Large intestine (tissue), 3 donors: ENCODE measurements around the gene DAGLA. TPM values are rescaled to one million over a fixed set of nuclear protein-coding genes. Genes with fewer than 3 reads are reported as not detected.

Experiments used
- DNase-seq, 2 donors: peaks; one replicate each; pipeline versions ENCODE4 v3.0.0 to v3.0.0-alpha.2; 2013
- H3K27ac ChIP-seq: one replicate; pipeline ENCODE4 v1.5.1; 2013; ENCODE audit warnings: low read length
- H3K27me3 ChIP-seq: 2 replicates; pipeline ENCODE4 v1.6.1; 2013; ENCODE audit warnings: low read length; ENCODE audit not compliant: control insufficient read depth, insufficient read depth
- H3K36me3 ChIP-seq: 2 replicates; pipeline ENCODE4 v1.6.1; 2013; ENCODE audit warnings: low read length; ENCODE audit not compliant: control insufficient read depth, insufficient read depth
- H3K4me1 ChIP-seq: one replicate; pipeline ENCODE4 v1.6.1; 2013; ENCODE audit warnings: low read length; ENCODE audit not compliant: control insufficient read depth, insufficient read depth
- H3K4me3 ChIP-seq: one replicate; pipeline ENCODE4 v1.5.1; 2013; ENCODE audit warnings: low read length
- H3K9me3 ChIP-seq: one replicate; pipeline ENCODE4 v1.6.1; 2013; ENCODE audit warnings: mild to moderate bottlenecking, low read depth, low read length, moderate library complexity; ENCODE audit not compliant: control insufficient read depth
- WGBS: methylation state at CpG from one replicate; pipeline ENCODE4 v1.1.5; 2013; ENCODE audit warnings: low lambda C conversion rate; ENCODE audit not compliant: insufficient coverage; 5-methylcytosine and 5-hydroxymethylcytosine counted together
- polyA plus RNA-seq: library from polyadenylated mRNA; unstranded; fragments of 120-200 nt; gene quantifications from one replicate; pipeline ENCODE4 v1.2.1, GENCODE V29; 2013

Gene DAGLA
- polyA plus RNA-seq, 1 donor: 12.0 TPM

DNA sequence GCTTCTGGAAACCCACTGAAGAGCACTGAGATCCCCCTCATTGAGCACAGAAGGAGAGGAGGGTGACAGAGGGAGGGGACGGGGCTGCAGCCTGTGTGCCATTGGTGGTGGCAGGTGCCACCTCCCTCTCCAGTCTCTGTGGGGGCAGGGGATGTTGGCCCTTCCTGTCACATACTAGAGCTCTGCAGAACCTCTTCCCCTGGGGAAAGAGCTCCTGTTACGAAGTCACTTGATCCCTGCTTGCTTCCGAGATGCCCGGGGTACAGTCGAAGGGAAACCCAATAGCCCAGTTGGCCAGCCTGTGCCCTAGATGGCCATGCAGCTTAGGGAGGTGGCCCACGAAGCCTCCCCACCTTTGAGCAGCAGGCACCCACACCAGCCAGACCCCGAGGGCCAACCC is 29.4 kb downstream of the DAGLA start:
- peaks cover 9% of the 10 kb centered on the region for H3K36me3 ChIP-seq
- no peak for DNase-seq
- no peaks in the 10 kb centered on the region for H3K27me3 ChIP-seq
- no peak overlapping the region for H3K27ac ChIP-seq
- H3K9me3 ChIP-seq: no peaks in the 10 kb centered on the region
- peaks cover 8% of the 10 kb centered on the region for H3K4me1 ChIP-seq
- WGBS: no CpG with 5 or more reads among the region's 7 CpGs
- H3K4me3 ChIP-seq: no peak overlapping the region

DNA sequence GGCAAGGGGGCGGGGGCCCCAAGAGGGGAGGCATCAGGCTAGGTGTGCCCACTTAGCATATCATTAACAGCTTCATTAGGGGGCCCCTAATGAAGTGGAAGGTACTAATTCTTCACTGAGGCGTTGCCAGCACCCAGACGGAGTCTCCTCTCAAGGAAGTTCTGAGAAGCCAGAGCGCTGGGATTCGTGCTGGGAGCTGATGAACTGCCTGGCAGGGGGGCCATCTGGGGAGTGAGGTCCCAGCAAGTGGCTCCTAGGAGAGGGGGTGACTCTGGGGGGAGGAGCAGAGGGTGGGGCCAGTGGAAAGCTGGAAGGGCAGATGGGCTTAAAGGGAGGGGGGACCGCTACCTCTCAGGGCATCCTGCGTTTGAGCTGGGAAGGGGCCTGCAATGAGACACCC is 29.8 kb downstream of the DAGLA start:
- Histone ChIP-seq H3K4me3 (no peak overlapping the region), H3K36me3 (peaks cover 9% of the 10 kb centered on the region), H3K9me3 (no peaks in the 10 kb centered on the region), H3K27ac (no peak overlapping the region), H3K4me1 (peaks cover 8% of the 10 kb centered on the region), H3K27me3 (no peaks in the 10 kb centered on the region)
- no peak for DNase-seq
- no CpG with 5 or more reads among the region's 7 CpGs for WGBS

DNA sequence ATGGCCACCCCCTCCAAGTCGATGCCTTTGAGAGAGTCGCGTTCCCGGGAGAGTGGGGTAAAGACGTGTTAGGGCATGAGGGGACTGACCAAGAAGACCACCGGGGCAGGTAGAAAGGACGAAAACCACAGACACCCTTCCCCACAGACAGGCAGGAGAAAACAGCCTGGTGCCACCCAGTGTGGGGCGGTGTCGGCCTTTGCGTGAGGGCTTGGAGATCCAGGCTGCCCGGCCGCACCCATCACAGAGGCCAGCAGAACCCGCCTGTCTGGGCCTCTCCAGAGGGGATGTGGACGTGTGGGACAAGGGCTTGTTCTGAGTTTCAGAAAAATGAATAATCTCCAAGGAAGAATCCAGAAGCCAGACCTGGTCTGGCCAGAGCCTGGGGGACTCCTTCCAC is 30.8 kb downstream of the DAGLA start:
- H3K27ac ChIP-seq: no peak overlapping the region
- H3K9me3 ChIP-seq: no peaks in the 10 kb centered on the region
- H3K4me3 ChIP-seq: no peak overlapping the region
- WGBS: no CpG with 5 or more reads among the region's 14 CpGs
- no peak for DNase-seq
- peaks cover 9% of the 10 kb centered on the region for H3K36me3 ChIP-seq
- H3K4me1 ChIP-seq: peaks cover 8% of the 10 kb centered on the region
- H3K27me3 ChIP-seq: no peaks in the 10 kb centered on the region

DNA sequence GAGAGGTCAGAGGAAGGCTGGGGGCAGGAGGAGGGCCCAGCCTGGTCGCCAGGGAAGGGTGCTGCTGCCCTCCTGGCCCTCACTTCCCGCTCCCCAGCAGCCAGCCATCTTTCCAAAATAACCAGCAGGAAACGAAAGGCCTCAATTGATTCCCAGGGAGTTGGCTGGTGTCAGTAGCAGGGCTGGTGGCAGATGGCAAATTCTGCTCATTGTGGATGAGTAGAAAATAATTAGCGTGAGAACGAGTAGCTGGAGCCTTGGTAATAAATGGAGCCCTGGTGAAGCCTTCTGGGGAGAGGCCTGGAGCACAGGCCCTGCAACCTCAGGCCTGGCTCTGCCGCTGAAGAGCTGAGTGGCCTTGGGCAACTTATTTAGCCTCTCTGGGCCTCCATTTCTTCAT is 31.3 kb downstream of the DAGLA start:
- DNase-seq: no peak
- Histone ChIP-seq H3K27me3 (no peaks in the 10 kb centered on the region), H3K9me3 (no peaks in the 10 kb centered on the region), H3K27ac (no peak overlapping the region), H3K4me3 (no peak overlapping the region), H3K36me3 (peaks cover 9% of the 10 kb centered on the region), H3K4me1 (peaks cover 12% of the 10 kb centered on the region)
- no CpG with 5 or more reads among the region's 6 CpGs for WGBS

DNA sequence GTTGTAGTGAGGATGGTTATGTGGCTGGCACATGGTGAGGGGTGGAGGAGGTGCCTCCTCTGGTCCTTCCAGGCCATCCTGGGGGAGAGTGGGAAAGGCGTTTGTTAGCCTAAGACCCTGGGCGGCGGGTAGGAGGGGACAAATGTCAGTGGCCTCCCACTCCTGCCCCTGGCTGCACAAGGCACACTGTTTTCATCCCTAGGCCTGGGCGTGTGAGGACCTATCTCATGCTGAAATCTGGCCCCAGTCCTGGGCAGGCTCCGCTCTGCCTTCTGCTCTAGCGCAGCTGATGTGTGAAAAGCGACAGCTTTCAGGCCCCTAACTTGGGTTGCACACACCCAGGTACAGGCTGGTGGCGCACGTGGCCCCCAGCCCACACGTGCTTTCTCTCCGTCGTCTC is 32.1 kb downstream of the DAGLA start:
- peaks cover 9% of the 10 kb centered on the region for H3K36me3 ChIP-seq
- no CpG with 5 or more reads among the region's 12 CpGs for WGBS
- H3K27ac ChIP-seq: no peak overlapping the region
- H3K4me1 ChIP-seq: peaks cover 9% of the 10 kb centered on the region
- H3K4me3 ChIP-seq: no peak overlapping the region
- no peaks in the 10 kb centered on the region for H3K9me3 ChIP-seq
- no peak for DNase-seq
- H3K27me3 ChIP-seq: no peaks in the 10 kb centered on the region

DNA sequence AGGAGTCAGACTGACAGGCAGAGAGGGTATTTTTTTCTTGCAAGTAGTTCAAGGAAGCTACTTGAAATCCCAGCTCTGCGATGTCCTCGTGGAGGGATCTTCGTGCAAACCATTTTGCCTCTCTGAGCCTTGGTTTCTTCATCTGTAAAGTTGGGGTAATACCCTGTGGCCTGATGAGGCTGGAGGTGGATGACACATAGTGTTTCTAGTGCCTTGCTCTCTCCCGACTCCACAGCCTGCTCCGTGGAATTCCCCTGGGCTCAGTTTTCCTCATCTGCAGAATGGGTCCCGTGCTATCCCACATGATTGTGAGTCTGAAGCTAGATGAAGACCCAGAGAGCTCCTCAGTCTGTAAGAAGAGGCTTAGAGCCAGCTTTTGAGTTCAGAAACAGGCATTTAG is 32.7 kb downstream of the DAGLA start:
- peaks cover 5% of the 10 kb centered on the region for H3K4me1 ChIP-seq
- peaks cover 9% of the 10 kb centered on the region for H3K36me3 ChIP-seq
- H3K27ac ChIP-seq: no peak overlapping the region
- no peaks in the 10 kb centered on the region for H3K9me3 ChIP-seq
- no CpG with 5 or more reads among the region's 6 CpGs for WGBS
- no peaks in the 10 kb centered on the region for H3K27me3 ChIP-seq
- no peak overlapping the region for H3K4me3 ChIP-seq
- DNase-seq: no peak

DNA sequence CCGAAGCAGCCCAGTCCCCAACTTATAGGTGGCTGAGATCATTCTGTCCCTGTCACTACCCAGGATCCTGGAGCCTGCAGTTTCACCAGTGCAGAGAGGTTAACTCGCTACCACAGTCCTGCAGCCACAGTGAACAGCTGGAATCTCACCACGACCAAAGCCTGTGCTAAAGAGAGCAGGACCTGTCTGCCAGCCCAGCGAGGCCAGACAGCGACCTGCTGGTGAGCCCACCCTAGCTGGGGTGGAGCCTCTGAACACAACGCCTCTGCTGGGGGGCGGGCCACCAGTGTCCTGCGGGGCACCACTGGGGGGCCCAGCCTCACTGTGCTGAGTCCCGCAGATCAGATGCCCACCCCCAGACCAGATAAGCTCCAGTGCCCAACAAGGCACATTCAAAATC is 33.3 kb downstream of the DAGLA start:
- WGBS: no CpG with 5 or more reads among the region's 9 CpGs
- H3K4me3 ChIP-seq: no peak overlapping the region
- H3K4me1 ChIP-seq: peaks cover 10% of the 10 kb centered on the region
- H3K36me3 ChIP-seq: peaks cover 9% of the 10 kb centered on the region
- H3K27ac ChIP-seq: no peak overlapping the region
- H3K9me3 ChIP-seq: no peaks in the 10 kb centered on the region
- H3K27me3 ChIP-seq: no peaks in the 10 kb centered on the region
- DNase-seq: no peak

DNA sequence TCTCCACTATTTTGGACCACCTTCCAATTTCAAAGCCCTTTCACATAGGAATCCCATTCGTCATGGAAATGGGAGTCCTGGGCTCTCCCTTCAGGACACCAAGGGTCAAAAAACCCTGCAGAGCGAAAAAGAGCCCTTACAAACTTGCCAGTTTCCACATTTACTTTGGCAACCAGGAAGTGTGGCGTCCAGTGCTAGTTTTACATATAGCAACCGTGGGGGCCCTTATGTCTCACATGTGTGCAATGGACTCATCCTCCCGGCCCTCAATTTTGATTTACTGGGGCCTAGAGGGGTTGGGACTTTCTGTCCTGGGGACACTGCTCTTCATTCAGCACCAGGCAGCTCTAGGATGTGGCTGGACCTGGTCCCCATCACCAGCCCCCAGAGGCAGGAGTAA is 33.7 kb downstream of the DAGLA start:
- peaks cover 9% of the 10 kb centered on the region for H3K36me3 ChIP-seq
- no peak overlapping the region for H3K27ac ChIP-seq
- H3K27me3 ChIP-seq: no peaks in the 10 kb centered on the region
- no CpG with 5 or more reads among the region's 5 CpGs for WGBS
- no peak for DNase-seq
- no peaks in the 10 kb centered on the region for H3K9me3 ChIP-seq
- H3K4me3 ChIP-seq: no peak overlapping the region
- peaks cover 10% of the 10 kb centered on the region for H3K4me1 ChIP-seq

DNA sequence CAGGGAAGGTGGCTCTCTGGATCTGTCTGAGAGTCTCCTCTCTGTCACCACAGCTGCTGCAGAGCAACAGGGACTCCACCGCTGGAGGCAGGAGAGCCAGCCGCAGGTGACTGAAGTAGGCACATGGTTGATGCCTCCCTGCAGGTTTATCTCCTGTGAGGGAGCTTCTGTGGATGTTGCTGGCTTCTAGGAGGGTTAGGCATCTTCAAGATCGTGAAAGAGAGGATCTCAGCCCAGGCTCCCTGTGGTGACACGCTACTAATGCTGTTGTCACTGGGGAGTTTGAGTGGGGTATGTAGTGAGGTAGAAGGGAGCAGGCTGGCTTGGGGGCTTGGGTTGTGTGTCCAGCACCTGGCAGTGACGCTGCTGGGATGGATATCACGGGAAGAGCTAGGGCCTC is 34.1 kb downstream of the DAGLA start:
- no peaks in the 10 kb centered on the region for H3K9me3 ChIP-seq
- peaks cover 9% of the 10 kb centered on the region for H3K36me3 ChIP-seq
- no peak overlapping the region for H3K4me3 ChIP-seq
- peaks cover 10% of the 10 kb centered on the region for H3K4me1 ChIP-seq
- no peaks in the 10 kb centered on the region for H3K27me3 ChIP-seq
- no CpG with 5 or more reads among the region's 6 CpGs for WGBS
- H3K27ac ChIP-seq: no peak overlapping the region
- no peak for DNase-seq

DNA sequence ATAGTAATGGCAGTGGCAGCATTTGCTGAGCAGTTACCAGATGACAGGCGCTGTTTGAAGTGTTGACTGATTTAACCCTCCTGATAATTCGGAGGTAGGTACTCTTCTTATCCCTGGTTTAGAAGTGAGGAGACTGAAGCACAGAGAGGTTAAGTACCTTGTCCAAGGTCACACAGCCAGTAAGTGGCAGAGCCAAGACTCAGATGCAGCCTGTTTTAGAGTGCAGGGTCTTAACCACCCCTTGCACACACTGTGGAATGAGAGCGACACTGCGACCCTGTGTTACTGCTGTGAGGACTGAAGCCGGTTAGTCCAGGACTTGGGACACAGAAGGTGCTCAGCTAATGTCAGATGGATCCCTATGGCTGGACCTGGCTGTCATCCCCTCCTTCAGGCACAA is 34.7 kb downstream of the DAGLA start:
- no peaks in the 10 kb centered on the region for H3K27me3 ChIP-seq
- WGBS: 67% methylated on average over 1 of the region's 5 CpGs
- H3K9me3 ChIP-seq: no peaks in the 10 kb centered on the region
- H3K27ac ChIP-seq: no peak overlapping the region
- peaks cover 9% of the 10 kb centered on the region for H3K36me3 ChIP-seq
- peaks cover 10% of the 10 kb centered on the region for H3K4me1 ChIP-seq
- H3K4me3 ChIP-seq: no peak overlapping the region
- no peak for DNase-seq

DNA sequence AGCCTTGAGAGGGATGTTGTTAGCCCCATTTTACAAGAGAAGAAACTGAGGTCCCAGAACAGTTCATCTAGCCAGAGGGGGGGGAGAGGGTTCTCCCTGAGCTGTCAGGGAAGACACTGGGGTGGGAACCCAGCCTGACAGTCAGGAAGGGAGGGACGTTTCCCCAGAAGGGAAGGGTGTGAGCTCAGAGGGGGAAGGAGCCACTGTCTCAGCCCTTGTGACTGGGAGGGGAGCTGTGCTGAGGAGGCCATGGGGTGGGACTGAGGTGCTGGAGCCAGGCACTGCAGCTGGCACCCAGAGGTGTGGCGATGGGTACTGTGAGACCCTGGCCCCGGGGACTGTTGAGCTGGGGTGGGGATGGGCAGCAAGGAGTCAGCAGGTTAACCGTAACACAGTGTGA is 35.7 kb downstream of the DAGLA start:
- peaks cover 13% of the 10 kb centered on the region for H3K36me3 ChIP-seq
- WGBS: no CpG with 5 or more reads among the region's 4 CpGs

More for the DNA sequence above, 35.7 kb downstream of the DAGLA start:
- Histone ChIP-seq H3K27ac (no peak overlapping the region), H3K27me3 (no peaks in the 10 kb centered on the region), H3K4me3 (no peak overlapping the region), H3K9me3 (no peaks in the 10 kb centered on the region), H3K4me1 (peaks cover 10% of the 10 kb centered on the region)
- DNase-seq: no peak
